ENCODE results near the gene SKIC8.

The SKIC8 gene

DNA sequence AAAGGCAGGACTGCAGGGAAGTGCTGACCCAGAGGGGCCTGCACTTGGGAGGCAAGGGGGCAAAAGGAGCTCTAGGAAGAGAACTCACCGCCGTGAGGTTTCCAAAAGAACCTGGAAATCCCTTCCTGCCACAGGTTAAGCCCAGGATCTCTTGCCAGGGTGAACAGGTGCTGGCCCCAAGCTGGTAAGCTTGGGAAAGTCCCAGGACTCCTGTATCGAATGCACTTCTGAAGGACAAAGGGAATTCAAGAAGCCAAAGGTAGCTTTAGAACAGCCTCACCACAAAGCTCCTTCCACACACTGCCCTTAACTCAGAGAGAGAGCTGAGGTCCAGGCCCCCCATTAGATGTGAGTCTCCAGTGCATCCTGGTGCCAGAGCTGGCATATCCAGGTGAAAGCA, 11.9 kb upstream of the SKIC8 start:
- TF ChIP-seq, protein P1, sequence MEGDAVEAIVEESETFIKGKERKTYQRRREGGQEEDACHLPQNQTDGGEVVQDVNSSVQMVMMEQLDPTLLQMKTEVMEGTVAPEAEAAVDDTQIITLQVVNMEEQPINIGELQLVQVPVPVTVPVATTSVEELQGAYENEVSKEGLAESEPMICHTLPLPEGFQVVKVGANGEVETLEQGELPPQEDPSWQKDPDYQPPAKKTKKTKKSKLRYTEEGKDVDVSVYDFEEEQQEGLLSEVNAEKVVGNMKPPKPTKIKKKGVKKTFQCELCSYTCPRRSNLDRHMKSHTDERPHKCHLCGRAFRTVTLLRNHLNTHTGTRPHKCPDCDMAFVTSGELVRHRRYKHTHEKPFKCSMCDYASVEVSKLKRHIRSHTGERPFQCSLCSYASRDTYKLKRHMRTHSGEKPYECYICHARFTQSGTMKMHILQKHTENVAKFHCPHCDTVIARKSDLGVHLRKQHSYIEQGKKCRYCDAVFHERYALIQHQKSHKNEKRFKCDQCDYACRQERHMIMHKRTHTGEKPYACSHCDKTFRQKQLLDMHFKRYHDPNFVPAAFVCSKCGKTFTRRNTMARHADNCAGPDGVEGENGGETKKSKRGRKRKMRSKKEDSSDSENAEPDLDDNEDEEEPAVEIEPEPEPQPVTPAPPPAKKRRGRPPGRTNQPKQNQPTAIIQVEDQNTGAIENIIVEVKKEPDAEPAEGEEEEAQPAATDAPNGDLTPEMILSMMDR (IDR thresholded peaks at IDR 0.05; ENCODE audit: low read depth, low read length): no peak
- no peak for DNase-seq (ENCODE audit: low read depth in 2 of 2)
- H3K4me3 ChIP-seq (replicated peaks in 1 of 2; ENCODE audit: low read depth in 2 of 2, low read length in 2 of 2): no peak overlapping the region

DNA sequence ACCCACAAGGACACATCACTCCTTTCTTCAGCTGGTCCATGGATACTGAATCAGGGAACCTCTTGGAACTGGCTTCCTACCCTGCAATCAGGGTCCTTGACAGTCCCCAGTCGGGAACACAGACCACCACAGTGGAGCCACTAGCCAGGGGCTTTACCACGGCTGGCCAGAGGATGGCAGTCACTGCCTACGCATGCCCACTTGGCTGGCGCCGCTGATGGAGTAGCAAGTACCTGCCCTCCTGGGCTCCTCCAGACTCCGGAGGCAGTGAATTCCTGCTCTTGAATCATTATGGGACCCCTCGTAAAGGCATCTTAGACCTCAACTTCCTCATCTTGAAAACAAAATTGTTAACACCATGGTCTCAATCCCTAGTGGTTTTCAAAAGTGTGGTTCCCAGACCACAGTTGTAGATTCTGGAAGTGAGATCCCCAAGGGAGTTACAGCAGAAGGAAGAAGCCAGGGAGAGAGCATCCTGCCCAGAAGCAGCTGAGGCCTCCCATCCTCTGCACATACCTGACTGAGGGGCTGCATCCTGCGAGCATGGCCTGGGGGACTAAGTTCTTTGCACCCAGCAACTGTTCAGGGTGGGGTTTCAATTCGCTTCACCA, 9.1 kb upstream of the SKIC8 start:
- TF ChIP-seq, protein P1 (IDR thresholded peaks at IDR 0.05; ENCODE audit: low read depth, low read length): peak; percentile 94
- no peak overlapping the region for H3K4me3 ChIP-seq (replicated peaks in 1 of 2; ENCODE audit: low read depth in 2 of 2, low read length in 2 of 2)
- DNase-seq (ENCODE audit: low read depth in 2 of 2): peak; percentile 72 to 78

DNA sequence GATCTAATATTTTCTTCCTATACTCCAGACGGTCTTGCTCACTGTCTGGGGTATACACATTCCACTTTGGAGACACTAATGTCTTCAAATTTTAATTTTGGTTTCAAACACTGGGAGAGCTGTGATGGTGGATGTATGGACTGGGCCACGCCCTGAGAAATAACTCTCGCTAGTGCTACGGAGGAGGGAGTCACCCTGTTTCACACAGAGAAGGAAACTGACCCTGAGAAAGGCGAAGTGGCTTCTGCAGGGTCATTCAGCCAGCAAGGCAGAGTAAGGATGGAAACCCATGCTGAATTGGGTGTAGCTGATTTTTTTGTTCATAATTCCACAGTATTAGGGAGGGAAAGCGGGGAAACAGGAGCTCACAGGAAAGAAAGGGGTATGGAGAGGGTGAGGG, 8.6 kb upstream of the SKIC8 start:
- TF ChIP-seq, protein P1 (IDR thresholded peaks at IDR 0.05; ENCODE audit: low read depth, low read length): no peak
- no peak for DNase-seq (ENCODE audit: low read depth in 2 of 2)
- H3K4me3 ChIP-seq (replicated peaks in 1 of 2; ENCODE audit: low read depth in 2 of 2, low read length in 2 of 2): no peak overlapping the region

- no peak overlapping the region for H3K4me3 ChIP-seq (replicated peaks in 1 of 2; ENCODE audit: low read depth in 2 of 2, low read length in 2 of 2)
- peak; percentile 85 to 88 for DNase-seq (ENCODE audit: low read depth in 2 of 2)
- TF ChIP-seq, protein P1 (IDR thresholded peaks at IDR 0.05; ENCODE audit: low read depth, low read length): no peak
Measured at GRCh38 chr15:78306176-78306774, 6.9 kb upstream of the SKIC8 start.

DNA sequence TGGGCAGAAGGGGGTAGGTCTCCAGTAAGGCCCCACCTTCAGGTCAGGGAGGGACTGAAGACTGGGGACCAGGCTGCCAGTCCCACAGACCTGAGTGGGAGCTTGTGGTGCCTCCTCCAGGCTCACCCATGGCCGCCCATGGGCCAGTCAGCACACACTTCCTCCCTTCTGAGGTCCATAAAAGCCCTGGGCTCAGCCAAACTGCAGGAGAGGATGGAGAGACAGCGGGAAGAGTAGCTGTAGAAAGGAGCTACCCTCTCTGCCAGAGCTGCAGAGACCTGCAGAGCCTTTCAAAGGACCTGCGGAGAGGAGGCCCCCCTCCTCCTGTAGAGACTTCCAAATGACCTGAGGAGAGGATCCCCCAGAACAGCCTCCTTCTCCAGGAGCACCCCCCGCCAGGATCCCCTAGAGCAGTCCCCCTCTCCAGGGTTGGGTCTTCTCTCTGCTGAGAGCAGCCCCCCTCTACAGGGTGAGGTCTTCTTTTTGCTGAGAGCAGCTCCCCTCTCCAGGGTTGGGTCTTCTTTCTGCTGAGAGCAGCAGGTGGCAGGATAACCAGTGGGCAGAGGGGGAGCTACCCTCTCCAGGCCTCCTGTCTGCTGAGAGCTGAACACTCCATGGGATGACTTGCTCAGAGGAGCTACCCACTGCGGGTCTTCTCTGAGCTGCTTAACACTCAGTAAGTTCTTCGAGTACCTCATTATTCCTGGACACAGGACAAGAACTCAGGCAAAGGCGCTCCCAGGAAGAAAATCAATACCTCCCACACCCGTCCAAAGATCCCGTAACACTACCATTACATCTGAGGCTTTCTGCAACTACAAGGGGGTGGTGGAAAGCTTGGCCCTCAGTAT, 5.0 kb upstream of the SKIC8 start:
- TF ChIP-seq, protein P1 (IDR thresholded peaks at IDR 0.05; ENCODE audit: low read depth, low read length): no peak
- no peak overlapping the region for H3K4me3 ChIP-seq (replicated peaks in 1 of 2; ENCODE audit: low read depth in 2 of 2, low read length in 2 of 2)
- no peak for DNase-seq (ENCODE audit: low read depth in 2 of 2)

DNA sequence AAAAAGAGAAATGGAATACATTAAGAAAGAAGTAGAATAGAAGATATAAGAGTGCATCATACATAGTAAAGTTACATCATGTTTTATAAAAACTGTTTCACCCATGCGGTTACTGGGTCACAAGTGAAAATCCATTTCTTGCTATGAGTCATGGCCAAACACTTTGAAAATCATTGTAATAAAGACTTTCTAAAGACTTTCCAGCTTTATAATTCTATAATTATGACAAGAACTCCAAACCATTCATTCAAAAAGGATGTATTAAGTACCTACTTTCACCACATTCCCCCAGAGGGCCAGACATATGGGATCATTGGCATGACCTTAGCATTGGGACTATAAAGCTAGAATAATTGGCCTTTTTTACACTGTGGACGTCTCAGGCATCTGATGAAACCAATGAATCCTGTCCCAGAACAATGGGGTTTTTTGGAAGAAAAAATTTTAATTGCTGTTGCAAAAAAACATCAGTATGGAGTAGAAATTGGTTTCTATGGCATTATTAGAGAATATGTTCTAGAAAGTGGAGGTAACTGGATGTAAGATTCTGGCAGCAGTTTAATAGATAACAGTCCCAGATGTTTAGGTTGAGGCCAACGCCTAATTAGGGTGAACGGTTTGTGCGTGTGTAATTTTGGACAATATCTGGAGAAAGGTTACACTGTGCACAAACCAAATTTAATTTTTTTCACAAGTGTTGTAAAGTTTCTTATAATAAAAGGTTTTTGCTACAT, 3.3 kb upstream of the SKIC8 start:
- DNase-seq (ENCODE audit: low read depth in 2 of 2): peak; percentile 62 to 92
- H3K4me3 ChIP-seq (replicated peaks in 1 of 2; ENCODE audit: low read depth in 2 of 2, low read length in 2 of 2): no peak overlapping the region
- TF ChIP-seq, protein P1 (IDR thresholded peaks at IDR 0.05; ENCODE audit: low read depth, low read length): no peak
